Ammon's horn (tissue), 1 donor: ENCODE results near the gene TXNDC16.
"Not testable (repeated sequence)": the region's sequence is repeated elsewhere in the genome, so short reads cannot be mapped to it uniquely, and the experiment has no call there.

Source experiments
- DNase-seq: peaks from one replicate; pipeline ENCODE4 v3.0.0-alpha.2; 2016; ENCODE audit warnings: low spot score

TXNDC16 gene

DNA sequence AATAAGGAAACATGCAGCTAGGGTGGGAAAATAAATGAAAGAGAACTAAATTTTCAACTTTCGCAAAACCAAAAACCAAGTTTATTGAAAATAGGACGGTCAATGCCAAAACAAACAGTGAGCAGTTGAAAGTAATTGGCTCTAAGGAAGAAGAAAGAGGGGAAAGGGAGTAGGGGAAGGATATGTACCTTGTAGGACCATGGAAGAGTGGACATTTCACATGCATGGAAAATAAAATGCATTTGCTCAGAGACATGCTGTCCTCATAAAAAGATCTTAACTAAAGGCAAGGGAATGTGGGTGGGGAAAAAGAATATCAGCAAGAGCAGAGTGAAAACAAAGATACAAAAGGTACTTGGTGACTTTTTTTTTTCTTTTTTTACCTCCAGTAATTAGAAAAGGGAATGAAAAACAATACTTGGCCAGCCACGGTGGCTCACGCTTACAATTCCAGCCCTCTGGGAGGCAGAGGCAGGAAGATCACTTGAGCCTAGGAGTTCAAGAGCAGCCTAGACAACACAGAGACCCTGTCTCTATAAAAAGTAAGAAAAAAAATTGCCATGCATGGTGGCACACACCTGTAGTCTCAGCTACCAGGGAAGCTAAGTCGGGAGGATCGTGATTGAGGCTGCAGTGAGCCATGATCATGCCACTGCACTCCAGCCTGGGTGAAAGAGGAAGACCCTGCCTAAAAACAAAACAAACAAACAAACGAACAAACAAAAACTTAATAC lies 6.6 kb downstream of the TXNDC16 start:
- DNase-seq = no peak

- DNase-seq = no peak
Measured at GRCh38 chr14:52538623-52539022, 13.7 kb downstream of the TXNDC16 start.

GRCh38 chr14:52536269-52536668 lies 16.0 kb downstream of the TXNDC16 start:
- no peak for DNase-seq

GRCh38 chr14:52531481-52531880 lies 20.8 kb downstream of the TXNDC16 start:
- no peak for DNase-seq

GRCh38 chr14:52527052-52527451 lies 25.3 kb downstream of the TXNDC16 start:
- DNase-seq = no peak

DNA sequence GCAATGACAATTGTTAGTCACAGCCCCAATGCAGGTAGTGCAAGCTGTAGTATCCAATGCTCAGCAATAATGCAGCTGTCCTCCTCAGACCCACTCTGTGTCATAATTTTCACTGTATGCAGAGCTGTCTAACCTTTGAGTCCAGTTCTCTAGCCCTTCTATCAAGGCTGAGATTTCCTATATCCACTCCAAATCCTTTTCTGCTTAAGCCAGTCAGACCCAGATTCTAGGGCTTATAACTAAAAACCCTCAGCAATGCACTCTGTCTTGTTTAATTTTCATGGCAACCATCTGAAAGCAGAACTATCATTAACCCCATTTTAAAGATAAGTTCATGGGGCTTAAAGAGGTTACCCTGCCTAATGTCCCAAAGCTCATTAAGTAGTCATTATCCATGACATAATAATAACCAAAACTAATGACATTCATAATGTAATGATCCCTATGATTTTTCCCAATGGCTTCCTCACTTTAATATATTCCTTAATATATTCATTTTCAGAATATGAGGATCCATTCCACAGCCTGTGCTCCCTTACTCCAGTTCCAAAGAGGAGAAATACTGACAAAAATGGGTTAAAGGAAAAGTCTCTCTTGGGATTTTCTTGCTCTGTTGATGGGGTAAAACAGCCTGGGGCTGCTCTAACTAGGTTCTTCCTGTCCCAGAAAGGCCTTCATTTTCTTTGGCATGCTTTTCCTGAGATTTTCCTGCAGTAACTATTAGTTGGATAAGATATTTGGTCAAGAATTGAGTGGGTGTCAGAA lies 29.5 kb downstream of the TXNDC16 start:
- no peak for DNase-seq

GRCh38 chr14:52522033-52522432 lies 30.3 kb downstream of the TXNDC16 start:
- DNase-seq = no peak

- DNase-seq = no peak
Measured at GRCh38 chr14:52514046-52514811, 38.1 kb downstream of the TXNDC16 start.

DNA sequence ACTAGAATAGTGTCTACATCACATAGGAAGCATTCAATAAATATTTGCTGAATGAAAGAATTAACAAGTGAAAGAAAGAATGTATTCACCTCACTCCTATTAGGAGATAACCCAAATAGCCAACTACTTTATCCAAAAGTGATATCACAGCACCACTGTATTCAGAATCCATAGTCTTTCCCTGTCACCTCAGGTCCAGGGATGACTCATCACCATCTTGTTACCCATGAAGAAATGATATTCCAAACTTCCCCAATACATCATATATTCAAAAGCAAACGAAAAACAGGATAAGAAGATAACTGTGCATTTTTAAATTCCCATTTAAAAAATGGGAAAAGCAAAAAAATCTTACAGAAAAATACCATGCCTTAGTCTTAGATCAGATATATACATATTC lies 39.1 kb downstream of the TXNDC16 start:
- no peak for DNase-seq

GRCh38 chr14:52494444-52494843 lies 57.9 kb downstream of the TXNDC16 start:
- DNase-seq = no peak

DNA sequence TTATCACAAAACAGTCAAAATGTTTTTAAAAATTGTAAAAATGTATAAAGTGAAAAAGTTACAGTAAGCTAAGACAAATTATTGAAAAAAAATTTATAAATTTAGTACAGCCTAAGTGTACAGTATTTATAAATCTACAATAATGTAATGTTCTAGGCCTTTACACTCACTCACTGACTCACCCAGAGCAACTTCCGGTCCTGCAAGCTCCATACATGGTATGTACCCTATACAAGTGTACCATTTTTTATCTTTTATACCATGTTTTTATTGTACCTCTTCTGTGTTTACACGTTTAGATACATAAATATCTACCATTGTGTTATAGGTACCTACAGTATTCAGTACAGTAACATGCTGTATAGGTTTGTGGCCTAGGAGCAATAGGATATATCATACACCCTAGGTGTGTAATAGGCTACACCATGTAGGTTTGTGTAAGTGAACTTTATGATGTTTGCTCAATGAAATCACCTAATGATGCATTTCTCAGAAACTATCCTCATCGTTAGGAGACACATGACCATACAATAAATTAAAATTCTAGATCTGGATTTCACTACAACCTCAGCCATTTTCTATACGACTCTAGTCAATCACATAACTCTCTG lies 66.8 kb downstream of the TXNDC16 start:
- DNase-seq = no peak

DNA sequence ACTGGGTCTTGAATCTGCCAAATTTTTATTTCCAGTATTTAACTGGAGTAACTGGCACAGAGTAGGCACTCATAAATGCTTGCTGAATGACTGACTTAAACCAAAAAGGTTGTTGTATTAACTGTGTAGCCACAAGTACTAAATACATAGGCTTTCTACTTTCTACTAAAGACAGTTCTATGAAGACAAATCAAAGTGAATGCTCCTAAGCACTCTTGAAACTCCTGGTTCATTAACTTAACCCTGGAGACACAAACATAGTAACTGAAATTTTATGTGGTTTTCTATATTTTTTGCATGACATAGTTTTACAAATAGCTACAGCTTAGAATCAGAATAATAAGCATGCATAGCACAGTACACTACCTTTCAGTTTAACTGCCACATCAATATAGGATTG lies 70.4 kb downstream of the TXNDC16 start:
- no peak for DNase-seq

GRCh38 chr14:52473557-52473956 lies 78.7 kb downstream of the TXNDC16 start:
- DNase-seq = peak; percentile 28

GRCh38 chr14:52472728-52473127 lies 79.6 kb downstream of the TXNDC16 start:
- DNase-seq = no peak

GRCh38 chr14:52472251-52472650 lies 80.1 kb downstream of the TXNDC16 start:
- DNase-seq = not testable (repeated sequence)

- DNase-seq = no peak
Measured at GRCh38 chr14:52467515-52468266, 84.6 kb downstream of the TXNDC16 start.

GRCh38 chr14:52464175-52464574 lies 88.1 kb downstream of the TXNDC16 start:
- no peak for DNase-seq

DNA sequence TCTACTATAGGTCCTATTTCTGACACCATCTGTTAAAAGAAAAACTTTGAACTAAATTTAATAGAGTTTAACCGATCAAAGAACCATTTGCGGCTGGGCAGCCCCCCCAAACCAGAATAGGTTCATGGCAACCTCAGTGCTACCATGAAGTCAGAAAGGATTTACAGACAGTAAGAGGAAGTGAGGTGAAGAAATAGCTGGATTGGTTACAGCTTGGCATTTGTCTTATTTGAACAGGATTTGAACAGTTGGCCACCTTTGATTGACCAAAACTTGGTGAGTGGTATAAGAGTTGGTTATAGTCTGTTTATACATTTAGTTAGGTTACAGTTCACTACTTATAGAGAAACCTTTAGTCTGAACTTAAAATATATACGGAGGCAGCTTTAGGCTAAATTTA lies 88.9 kb downstream of the TXNDC16 start:
- DNase-seq = no peak

GRCh38 chr14:52461721-52462120 lies 90.6 kb downstream of the TXNDC16 start:
- no peak for DNase-seq

GRCh38 chr14:52458721-52459085 lies 93.6 kb downstream of the TXNDC16 start:
- DNase-seq = no peak

DNA sequence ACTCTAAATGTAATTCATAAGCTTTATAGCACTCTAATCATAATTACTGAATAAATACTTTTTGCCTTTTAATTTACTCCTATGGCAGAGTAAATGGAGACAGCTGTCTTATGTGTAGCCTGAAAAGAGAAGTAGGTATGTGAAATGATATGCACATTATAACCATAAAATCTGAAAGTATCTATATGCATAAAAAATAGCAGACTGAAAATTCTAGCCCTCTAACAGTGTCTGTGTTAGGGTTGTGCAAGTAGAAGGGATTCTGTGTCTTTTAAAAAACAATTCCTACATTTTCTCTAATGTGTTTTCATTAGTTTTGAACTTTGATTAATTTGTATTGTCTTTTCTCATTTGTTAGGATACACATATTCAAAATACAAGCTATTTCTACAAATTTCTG lies 94.9 kb downstream of the TXNDC16 start:
- DNase-seq = no peak
